ENCODE data around the gene ARHGAP26. TPM values are rescaled to one million over a fixed set of nuclear protein-coding genes. Genes with fewer than 3 reads are reported as not detected.

Gene ARHGAP26
- total and polyA plus RNA-seq, 2 of the 4 experiments (the other 2 are of a cell fraction) = 0.54 to 0.56 TPM

- Histone ChIP-seq H3K23ac (ENCODE audit: low read depth, low read length) (no peak overlapping the region), H2BK20ac (ENCODE audit: low read depth, low read length) (no peak overlapping the region), H2BK120ac (ENCODE audit: low read depth, low read length) (no peak overlapping the region), H3K56ac (ENCODE audit: extremely low read depth, insufficient read depth, low read length) (no peak overlapping the region), H4K8ac (ENCODE audit: low read depth in 2 of 2, low read length in 2 of 2) (no peak overlapping the region), H4K91ac (ENCODE audit: insufficient read depth, low read depth, low read length) (no peak overlapping the region), H3K79me1 (ENCODE audit: low read depth in 1 of 2, low read length in 2 of 2) (no peaks in the 10 kb centered on the region), H3K27me3 (ENCODE audit: control insufficient read depth, insufficient read depth, low read length) (peaks cover 25% of the 10 kb centered on the region), H3K9me3 (ENCODE audit: control insufficient read depth, insufficient read depth, low read length) (no peaks in the 10 kb centered on the region), H3K4ac (ENCODE audit: low read depth, low read length) (no peak overlapping the region), H3K4me1 (ENCODE audit: control insufficient read depth, insufficient read depth, low read length) (no peaks in the 10 kb centered on the region), H3K9ac (ENCODE audit: low read depth, low read length) (no peak overlapping the region), H3K14ac (replicated peaks; ENCODE audit: low read depth, low read length) (no peak overlapping the region), H3K4me2 (ENCODE audit: low read depth, low read length) (no peak overlapping the region), H3K36me3 (ENCODE audit: control insufficient read depth, insufficient read depth, low read length) (no peaks in the 10 kb centered on the region), H2AK5ac (ENCODE audit: low read depth, low read length) (no peak overlapping the region), H3K18ac (ENCODE audit: low read depth, low read length) (no peak overlapping the region), H3K4me3 (ENCODE audit: insufficient read depth, low read depth, low read length) (no peak overlapping the region), H4K20me1 (ENCODE audit: insufficient read depth, low read length) (no peaks in the 10 kb centered on the region), H2AFZ (replicated peaks; ENCODE audit: low read length, poor library complexity) (no peak overlapping the region), H2BK15ac (ENCODE audit: low read depth, low read length) (no peak overlapping the region), H2BK5ac (ENCODE audit: low read depth, low read length, poor library complexity, severe bottlenecking) (no peak overlapping the region), H2AK9ac (replicated peaks; ENCODE audit: low read depth, low read length, poor library complexity) (no peak overlapping the region), H4K5ac (ENCODE audit: low read depth, low read length) (no peak overlapping the region), H3K9me1 (ENCODE audit: insufficient read depth, low read length) (no peaks in the 10 kb centered on the region), H3K27ac (ENCODE audit: insufficient read depth, low read length) (no peak overlapping the region)
- DNase-seq (no peak), ATAC-seq (ENCODE audit: low read depth) (no peak)
- ChIA-PET POLR2A (ENCODE audit: unreplicated experiment) (no interaction called here), CTCF (interaction anchor here (0.5 to 1.1 kb wide), 2 partner anchors 56 to 143 kb away, joined by 3 read pairs; no protein-coding TSS in a partner anchor)
- dilution Hi-C loops (cut with HindIII; ENCODE audit: low sequenced_read_pairs, unreplicated experiment) = no loop called here
- no CpG with 5 or more reads among the region's 2 CpGs for WGBS, 2 experiments (ENCODE audit: extremely low coverage in 2 of 2, insufficient read length in 1 of 2)
- no TSS peak for BruUV-seq (replicated peaks)
- intact Hi-C loops (cut with micrococcal nuclease) = no loop called here
- in situ Hi-C loops (cut with MboI; ENCODE audit: low sequenced_read_pairs) = no loop called here
- TF ChIP-seq RCOR1 (IDR thresholded peaks at IDR 0.05; ENCODE audit: insufficient replicate concordance, low read length) = no peak
- no peak for TF ChIP-seq FOS (IDR thresholded peaks at IDR 0.05; ENCODE audit: low read depth, low read length)
- no peak for TF ChIP-seq MAZ (IDR thresholded peaks at IDR 0.05; ENCODE audit: borderline replicate concordance, low read depth, low read length)
- TF ChIP-seq, protein P1, sequence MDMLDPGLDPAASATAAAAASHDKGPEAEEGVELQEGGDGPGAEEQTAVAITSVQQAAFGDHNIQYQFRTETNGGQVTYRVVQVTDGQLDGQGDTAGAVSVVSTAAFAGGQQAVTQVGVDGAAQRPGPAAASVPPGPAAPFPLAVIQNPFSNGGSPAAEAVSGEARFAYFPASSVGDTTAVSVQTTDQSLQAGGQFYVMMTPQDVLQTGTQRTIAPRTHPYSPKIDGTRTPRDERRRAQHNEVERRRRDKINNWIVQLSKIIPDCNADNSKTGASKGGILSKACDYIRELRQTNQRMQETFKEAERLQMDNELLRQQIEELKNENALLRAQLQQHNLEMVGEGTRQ (IDR thresholded peaks at IDR 0.05; ENCODE audit: low read depth, low read length) = no peak
- no peak for TF ChIP-seq BHLHE40 (IDR thresholded peaks at IDR 0.05; ENCODE audit: low read depth, low read length)
- TF ChIP-seq MXI1 (IDR thresholded peaks at IDR 0.05; ENCODE audit: borderline replicate concordance, low read depth, low read length) = no peak
- TF ChIP-seq MAFK (IDR thresholded peaks at IDR 0.05; ENCODE audit: low read depth, low read length) = no peak
- TF ChIP-seq CTCF (conservative IDR thresholded peaks at IDR 0.05; ENCODE audit: low read depth, low read length) = no peak
- no peak for TF ChIP-seq CHD1 (IDR thresholded peaks at IDR 0.05; ENCODE audit: low read depth, low read length)
- TF ChIP-seq CEBPB (IDR thresholded peaks at IDR 0.05; ENCODE audit: low read depth, low read length) = no peak
- no peak for TF ChIP-seq NFE2L2 (IDR thresholded peaks at IDR 0.05; ENCODE audit: low read depth, low read length)
- TF ChIP-seq POLR2A (IDR thresholded peaks at IDR 0.05; ENCODE audit: low read depth, low read length) = no peak
Measured at GRCh38 chr5:142860270-142860669, 90.1 kb downstream of the ARHGAP26 start.
